Liver (tissue), 9 donors: ENCODE data around the gene NOP9. TPM values are rescaled to one million over a fixed set of nuclear protein-coding genes. Genes with fewer than 3 reads are reported as not detected.

Experiments
- DNase-seq: peaks from one replicate; pipeline ENCODE4 v3.0.0-alpha.2; 2017; ENCODE audit warnings: low spot score
- H3K27ac ChIP-seq, 2 donors: one replicate each; pipeline ENCODE4 v1.7.0; 2013; ENCODE audit warnings: inconsistent platforms in 2 of 2, low read length in 2 of 2, control low read depth in 1 of 2, low read depth in 1 of 2, mild to moderate bottlenecking in 1 of 2
- H3K27me3 ChIP-seq, 4 donors: one replicate each; pipeline versions ENCODE4 v1.6.1 to v1.7.0; 2013; ENCODE audit warnings: low read length in 3 of 4, inconsistent platforms in 1 of 4, mild to moderate bottlenecking in 1 of 4, moderate library complexity in 1 of 4; ENCODE audit not compliant: control insufficient read depth in 4 of 4, insufficient read depth in 4 of 4
- H3K36me3 ChIP-seq, 4 donors: one replicate each; pipeline versions ENCODE4 v1.6.1 to v1.7.0; 2013; ENCODE audit warnings: low read length in 3 of 4, mild to moderate bottlenecking in 3 of 4, low read depth in 1 of 4, moderate library complexity in 1 of 4; ENCODE audit not compliant: control insufficient read depth in 4 of 4, insufficient read depth in 3 of 4
- H3K4me1 ChIP-seq, 4 donors: one replicate each; pipeline versions ENCODE4 v1.6.1 to v1.7.0; 2013; ENCODE audit warnings: low read length in 3 of 4, mild to moderate bottlenecking in 3 of 4, moderate library complexity in 1 of 4; ENCODE audit not compliant: control insufficient read depth in 4 of 4, insufficient read depth in 4 of 4
- H3K4me3 ChIP-seq, 3 donors: one replicate each; pipeline versions ENCODE4 v1.6.1 to v1.7.0; 2013; ENCODE audit warnings: low read length in 3 of 3, control low read depth in 1 of 3, low read depth in 1 of 3, mild to moderate bottlenecking in 1 of 3
- H3K9ac ChIP-seq, 2 donors: one replicate each; pipeline ENCODE4 v1.7.0; 2013; ENCODE audit warnings: low read length in 2 of 2, mild to moderate bottlenecking in 2 of 2, moderate library complexity in 2 of 2, control low read depth in 1 of 2, low read depth in 1 of 2
- H3K9me3 ChIP-seq, 4 donors: one replicate each; pipeline versions ENCODE4 v1.6.1 to v1.7.0; 2013; ENCODE audit warnings: low read length in 3 of 4; ENCODE audit not compliant: control insufficient read depth in 4 of 4
- ATF3 ChIP-seq: IDR thresholded peaks from 2 replicates; pipeline ENCODE4 v1.6.1; 2016; ENCODE audit warnings: antibody characterized with exemption
- FOXA1 ChIP-seq: IDR thresholded peaks from 2 replicates; pipeline ENCODE4 v1.6.1; 2016; ENCODE audit warnings: antibody characterized with exemption
- FOXA2 ChIP-seq: IDR thresholded peaks from 2 replicates; pipeline ENCODE4 v1.6.1; 2016; ENCODE audit warnings: antibody characterized with exemption
- GABPA ChIP-seq, 2 donors: IDR thresholded peaks in 1 of 2; conservative IDR thresholded peaks in 1 of 2; 2 replicates each; pipeline ENCODE4 v1.6.1; 2016; ENCODE audit warnings: antibody characterized with exemption in 2 of 2, mild to moderate bottlenecking in 1 of 2, moderate library complexity in 1 of 2
- HNF4G ChIP-seq: IDR thresholded peaks from 2 replicates; pipeline ENCODE4 v1.6.1; 2016; ENCODE audit warnings: antibody characterized with exemption
- JUND ChIP-seq, 2 donors: IDR thresholded peaks; 2 replicates each; pipeline ENCODE4 v1.6.1; 2016; ENCODE audit warnings: antibody characterized with exemption in 2 of 2
- RAD21 ChIP-seq, 2 donors: IDR thresholded peaks; 2 replicates each; pipeline ENCODE4 v1.6.1; 2016; ENCODE audit warnings: antibody characterized with exemption in 2 of 2, mild to moderate bottlenecking in 2 of 2
- RXRA ChIP-seq, 2 donors: IDR thresholded peaks; 2 replicates each; pipeline ENCODE4 v1.6.1; 2017 to 2018; ENCODE audit warnings: antibody characterized with exemption in 2 of 2, mild to moderate bottlenecking in 1 of 2
- TAF1 ChIP-seq: conservative IDR thresholded peaks from 2 replicates; pipeline ENCODE4 v1.6.1; 2016; ENCODE audit warnings: antibody characterized with exemption, mild to moderate bottlenecking
- YY1 ChIP-seq: IDR thresholded peaks from 2 replicates; pipeline ENCODE4 v1.6.1; 2016; ENCODE audit warnings: antibody characterized with exemption, mild to moderate bottlenecking
- WGBS: extraction: QIAGEN DNeasy Blood & Tissue Kit; methylation state at CpG from one replicate; pipeline ENCODE4 v1.1.7; 2013; 5-methylcytosine and 5-hydroxymethylcytosine counted together
- polyA plus RNA-seq, 2 donors: library from polyadenylated mRNA; stranded (reverse) in 1 of 2; unstranded in 1 of 2; fragments of 200-250 nt in 1 of 2; fragments of >200 nt in 1 of 2; fragmentation: Nextera tagmentation in 1 of 2; extraction: Ambion mirVana in 1 of 2; gene quantifications; one replicate each; pipeline versions ENCODE4 v1.2.1 to v1.2.3, GENCODE V29; 2013 to 2015
- total RNA-seq, 2 donors: library from RNA; depleted of rRNA; stranded (reverse); fragments of >200 nt; gene quantifications; one replicate each; pipeline ENCODE4 v1.2.3, GENCODE V29; 2014
- TF ChIP-seq, protein P1 (sequence below): IDR thresholded peaks from 2 replicates; pipeline ENCODE4 v1.6.1; 2016; ENCODE audit warnings: antibody characterized with exemption, mild to moderate bottlenecking
- TF ChIP-seq, protein P2 (sequence below): IDR thresholded peaks from 2 replicates; pipeline ENCODE4 v1.6.1; 2016; ENCODE audit warnings: antibody characterized with exemption
- TF ChIP-seq, protein P3 (sequence below): fragments of 150-350 bp; IDR thresholded peaks from 2 replicates; pipeline ENCODE4 v1.5.1; 2017; ENCODE audit warnings: improper control_type of control experiment, low read depth, low read length; ENCODE audit not compliant: missing input control
- donor health status: healthy.
- donor health status: healthy.
- donor health status: healthy.
- donor health status: healthy.
- donor health status: healthy.

The NOP9 gene
- total and polyA plus RNA-seq, 4 donors: 3.8 to 18.2 (median 9.7) TPM

DNA sequence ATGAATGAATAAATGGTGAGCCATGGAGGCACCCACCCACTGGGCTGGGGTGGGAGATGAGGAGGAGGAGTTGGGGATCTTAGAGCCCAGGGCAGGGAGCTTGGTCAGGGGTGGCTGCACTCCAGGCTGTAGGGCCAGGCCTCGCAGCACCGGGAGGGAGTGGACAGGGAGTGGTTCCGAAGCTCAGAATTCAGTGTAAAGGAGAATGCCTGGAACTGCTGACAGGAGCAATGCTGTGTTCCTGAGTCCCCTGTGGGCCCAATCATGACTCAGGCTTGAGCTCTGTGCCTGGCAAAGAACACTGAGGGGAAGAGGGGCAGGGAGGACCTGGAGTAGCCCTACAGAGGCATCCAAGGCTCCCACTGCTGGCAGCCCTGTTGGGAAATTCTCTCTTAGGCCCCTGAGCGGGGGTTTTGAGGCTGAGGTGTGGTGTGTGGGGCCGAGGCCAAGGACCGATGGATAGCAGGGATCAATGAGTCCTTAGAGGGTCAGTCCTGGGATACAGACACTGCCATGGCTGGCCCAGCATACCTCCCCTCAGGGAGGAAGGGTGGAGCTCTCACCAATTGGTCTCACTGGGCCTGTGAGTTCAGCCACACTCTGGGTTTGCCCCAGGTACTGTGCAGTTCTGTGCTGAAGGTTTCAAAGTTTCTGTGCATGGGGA lies 18.7 kb upstream of the NOP9 start (continued):
- TF ChIP-seq ATF3: no peak
- no peak for TF ChIP-seq RXRA (IDR thresholded peaks at IDR 0.05)
- no peak for TF ChIP-seq FOXA2

- no peak overlapping the region for H3K27ac ChIP-seq
- peaks cover 0 to 9% (median 7%) of the 10 kb centered on the region in 4 donors for H3K4me1 ChIP-seq
- no peaks in the 10 kb centered on the region for H3K9me3 ChIP-seq
- H3K36me3 ChIP-seq: no peaks in the 10 kb centered on the region
- H3K9ac ChIP-seq: no peak overlapping the region
- no peaks in the 10 kb centered on the region for H3K27me3 ChIP-seq
- no peak for DNase-seq
- H3K4me3 ChIP-seq: no peak overlapping the region
- 95% methylated on average over 7 of the region's 7 CpGs for WGBS
- TF ChIP-seq RAD21 (IDR thresholded peaks at IDR 0.05) (no peak), RXRA (IDR thresholded peaks at IDR 0.05) (no peak), ATF3 (no peak), TAF1 (no peak), JUND (IDR thresholded peaks at IDR 0.05) (no peak), HNF4G (no peak), GABPA (IDR thresholded peaks at IDR 0.05 in 1 of 2, conservative IDR thresholded peaks at IDR 0.05 in 1 of 2) (no peak)
- TF ChIP-seq, protein P1, sequence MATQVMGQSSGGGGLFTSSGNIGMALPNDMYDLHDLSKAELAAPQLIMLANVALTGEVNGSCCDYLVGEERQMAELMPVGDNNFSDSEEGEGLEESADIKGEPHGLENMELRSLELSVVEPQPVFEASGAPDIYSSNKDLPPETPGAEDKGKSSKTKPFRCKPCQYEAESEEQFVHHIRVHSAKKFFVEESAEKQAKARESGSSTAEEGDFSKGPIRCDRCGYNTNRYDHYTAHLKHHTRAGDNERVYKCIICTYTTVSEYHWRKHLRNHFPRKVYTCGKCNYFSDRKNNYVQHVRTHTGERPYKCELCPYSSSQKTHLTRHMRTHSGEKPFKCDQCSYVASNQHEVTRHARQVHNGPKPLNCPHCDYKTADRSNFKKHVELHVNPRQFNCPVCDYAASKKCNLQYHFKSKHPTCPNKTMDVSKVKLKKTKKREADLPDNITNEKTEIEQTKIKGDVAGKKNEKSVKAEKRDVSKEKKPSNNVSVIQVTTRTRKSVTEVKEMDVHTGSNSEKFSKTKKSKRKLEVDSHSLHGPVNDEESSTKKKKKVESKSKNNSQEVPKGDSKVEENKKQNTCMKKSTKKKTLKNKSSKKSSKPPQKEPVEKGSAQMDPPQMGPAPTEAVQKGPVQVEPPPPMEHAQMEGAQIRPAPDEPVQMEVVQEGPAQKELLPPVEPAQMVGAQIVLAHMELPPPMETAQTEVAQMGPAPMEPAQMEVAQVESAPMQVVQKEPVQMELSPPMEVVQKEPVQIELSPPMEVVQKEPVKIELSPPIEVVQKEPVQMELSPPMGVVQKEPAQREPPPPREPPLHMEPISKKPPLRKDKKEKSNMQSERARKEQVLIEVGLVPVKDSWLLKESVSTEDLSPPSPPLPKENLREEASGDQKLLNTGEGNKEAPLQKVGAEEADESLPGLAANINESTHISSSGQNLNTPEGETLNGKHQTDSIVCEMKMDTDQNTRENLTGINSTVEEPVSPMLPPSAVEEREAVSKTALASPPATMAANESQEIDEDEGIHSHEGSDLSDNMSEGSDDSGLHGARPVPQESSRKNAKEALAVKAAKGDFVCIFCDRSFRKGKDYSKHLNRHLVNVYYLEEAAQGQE: no peak
- TF ChIP-seq, protein P2, sequence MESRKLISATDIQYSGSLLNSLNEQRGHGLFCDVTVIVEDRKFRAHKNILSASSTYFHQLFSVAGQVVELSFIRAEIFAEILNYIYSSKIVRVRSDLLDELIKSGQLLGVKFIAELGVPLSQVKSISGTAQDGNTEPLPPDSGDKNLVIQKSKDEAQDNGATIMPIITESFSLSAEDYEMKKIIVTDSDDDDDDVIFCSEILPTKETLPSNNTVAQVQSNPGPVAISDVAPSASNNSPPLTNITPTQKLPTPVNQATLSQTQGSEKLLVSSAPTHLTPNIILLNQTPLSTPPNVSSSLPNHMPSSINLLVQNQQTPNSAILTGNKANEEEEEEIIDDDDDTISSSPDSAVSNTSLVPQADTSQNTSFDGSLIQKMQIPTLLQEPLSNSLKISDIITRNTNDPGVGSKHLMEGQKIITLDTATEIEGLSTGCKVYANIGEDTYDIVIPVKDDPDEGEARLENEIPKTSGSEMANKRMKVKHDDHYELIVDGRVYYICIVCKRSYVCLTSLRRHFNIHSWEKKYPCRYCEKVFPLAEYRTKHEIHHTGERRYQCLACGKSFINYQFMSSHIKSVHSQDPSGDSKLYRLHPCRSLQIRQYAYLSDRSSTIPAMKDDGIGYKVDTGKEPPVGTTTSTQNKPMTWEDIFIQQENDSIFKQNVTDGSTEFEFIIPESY: no peak
These were observed 18.0 kb upstream of the NOP9 start for GRCh38 chr14:24281636-24282035.

DNA sequence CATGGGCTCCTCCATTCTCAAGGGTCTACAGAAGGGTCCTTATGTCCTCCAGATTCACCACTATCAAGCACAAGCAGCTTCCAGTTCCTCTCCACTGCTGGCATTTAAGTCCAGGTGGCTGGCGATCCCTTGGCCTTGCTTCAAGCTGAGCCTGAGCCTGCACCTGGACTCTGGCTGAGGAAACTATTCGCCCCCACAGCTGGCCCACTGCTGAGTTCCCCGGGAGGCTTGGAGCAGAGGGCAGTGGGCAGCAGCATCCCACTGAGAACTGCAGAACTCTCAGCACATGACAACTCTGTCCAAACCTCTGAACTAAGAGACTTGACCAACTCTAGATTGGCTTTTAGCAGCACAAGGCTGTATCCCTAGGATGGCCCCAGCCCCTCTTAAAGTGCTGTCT lies 16.9 kb upstream of the NOP9 start:
- TF ChIP-seq YY1 (no peak), HNF4G (no peak), GABPA (IDR thresholded peaks at IDR 0.05 in 1 of 2, conservative IDR thresholded peaks at IDR 0.05 in 1 of 2) (no peak), RXRA (IDR thresholded peaks at IDR 0.05) (no peak), TAF1 (no peak), FOXA1 (no peak)
- TF ChIP-seq, protein P3, sequence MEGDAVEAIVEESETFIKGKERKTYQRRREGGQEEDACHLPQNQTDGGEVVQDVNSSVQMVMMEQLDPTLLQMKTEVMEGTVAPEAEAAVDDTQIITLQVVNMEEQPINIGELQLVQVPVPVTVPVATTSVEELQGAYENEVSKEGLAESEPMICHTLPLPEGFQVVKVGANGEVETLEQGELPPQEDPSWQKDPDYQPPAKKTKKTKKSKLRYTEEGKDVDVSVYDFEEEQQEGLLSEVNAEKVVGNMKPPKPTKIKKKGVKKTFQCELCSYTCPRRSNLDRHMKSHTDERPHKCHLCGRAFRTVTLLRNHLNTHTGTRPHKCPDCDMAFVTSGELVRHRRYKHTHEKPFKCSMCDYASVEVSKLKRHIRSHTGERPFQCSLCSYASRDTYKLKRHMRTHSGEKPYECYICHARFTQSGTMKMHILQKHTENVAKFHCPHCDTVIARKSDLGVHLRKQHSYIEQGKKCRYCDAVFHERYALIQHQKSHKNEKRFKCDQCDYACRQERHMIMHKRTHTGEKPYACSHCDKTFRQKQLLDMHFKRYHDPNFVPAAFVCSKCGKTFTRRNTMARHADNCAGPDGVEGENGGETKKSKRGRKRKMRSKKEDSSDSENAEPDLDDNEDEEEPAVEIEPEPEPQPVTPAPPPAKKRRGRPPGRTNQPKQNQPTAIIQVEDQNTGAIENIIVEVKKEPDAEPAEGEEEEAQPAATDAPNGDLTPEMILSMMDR: no peak
- no peak for DNase-seq
- H3K4me1 ChIP-seq: peaks cover 0 to 9% (median 7%) of the 10 kb centered on the region in 4 donors
- H3K27me3 ChIP-seq: no peaks in the 10 kb centered on the region
- no peaks in the 10 kb centered on the region for H3K36me3 ChIP-seq
- H3K4me3 ChIP-seq: no peak overlapping the region
- no peaks in the 10 kb centered on the region for H3K9me3 ChIP-seq
- H3K27ac ChIP-seq: no peak overlapping the region
- 82% methylated on average over 3 of the region's 3 CpGs for WGBS
- H3K9ac ChIP-seq: no peak overlapping the region
